GM12891 (cell line): ENCODE measurements around the gene PDIK1L.

Source experiments
- POLR2A ChIP-seq: IDR thresholded peaks from 2 replicates; pipeline ENCODE4 v1.6.1; 2011; ENCODE audit warnings: low read depth, low read length, control low read depth
- POLR2AphosphoS5 ChIP-seq: IDR thresholded peaks from 2 replicates; pipeline ENCODE4 v1.6.1; 2011; ENCODE audit warnings: low read depth, low read length, control low read depth
- POU2F2 ChIP-seq: IDR thresholded peaks from 2 replicates; pipeline ENCODE4 v1.6.1; 2011; ENCODE audit warnings: low read depth, mild to moderate bottlenecking, control low read depth, low read length, moderate library complexity
- SPI1 ChIP-seq: IDR thresholded peaks from 2 replicates; pipeline ENCODE4 v1.6.1; 2011; ENCODE audit warnings: low read depth, low read length, control low read depth
- TAF1 ChIP-seq: IDR thresholded peaks from 2 replicates; pipeline ENCODE4 v1.6.1; 2011; ENCODE audit warnings: low read depth, low read length, control low read depth

DNA sequence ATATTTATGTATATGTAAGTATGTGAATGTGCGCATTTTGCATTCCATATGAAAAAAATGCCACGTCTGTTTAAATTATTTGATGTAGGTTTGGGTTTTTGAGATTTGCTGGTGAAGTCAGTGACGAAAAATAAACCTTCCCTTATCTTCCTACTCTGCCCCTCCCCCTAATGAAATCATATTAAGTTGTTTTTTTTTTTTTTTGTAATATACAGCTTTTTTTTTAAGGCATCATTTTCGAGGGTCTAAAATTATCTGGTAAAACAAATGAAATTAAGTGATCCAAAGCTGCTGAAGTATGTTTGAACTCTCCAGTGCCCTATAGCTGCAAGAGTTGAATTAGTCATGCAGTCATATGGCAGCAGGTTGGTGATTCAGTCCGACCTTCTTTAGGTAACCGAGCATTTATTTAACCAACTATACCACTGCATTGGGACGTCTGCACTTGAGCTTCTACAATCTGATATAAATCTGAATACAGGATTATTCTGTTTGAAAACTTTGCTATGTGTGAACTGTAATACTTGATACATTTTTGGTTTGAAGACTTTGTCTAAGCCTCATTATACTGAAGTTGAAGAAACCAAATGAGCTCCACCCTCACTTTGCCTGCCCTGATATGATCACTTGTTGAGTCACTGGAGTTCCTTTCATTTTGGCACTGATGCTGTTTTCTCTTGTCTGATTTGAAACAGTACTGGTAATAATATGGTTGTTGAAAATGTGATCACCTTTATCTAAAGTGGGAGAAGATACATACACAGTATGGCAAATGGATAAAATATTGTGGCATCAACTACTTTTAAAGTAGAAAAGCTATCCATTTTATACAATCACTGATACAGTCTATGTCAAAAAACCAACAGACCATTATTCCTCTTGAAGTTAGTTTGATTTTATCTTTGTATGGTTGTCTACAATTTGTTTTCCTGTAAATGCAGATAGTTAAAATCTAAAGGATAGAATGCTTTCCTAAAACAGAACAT lies 11.7 kb downstream of the PDIK1L start:
- TF ChIP-seq POLR2AphosphoS5 (no peak), POLR2A (no peak), TAF1 (no peak), SPI1 (no peak), POU2F2 (no peak)
